ENCODE measurements around the gene ANKRD33B. TPM values are rescaled to one million over a fixed set of nuclear protein-coding genes. Genes with fewer than 3 reads are reported as not detected.

ANKRD33B gene
- total RNA-seq, 1 experiment from 2014 or later = 10.9 TPM

- Histone ChIP-seq H3K4me1 (ENCODE audit: control insufficient read depth in 1 of 2, insufficient read depth in 2 of 2, low read length in 2 of 2) (no peaks in the 10 kb centered on the region), H3K79me2 (ENCODE audit: insufficient read depth, low read length) (no peaks in the 10 kb centered on the region), H3K9me2 (ENCODE audit: insufficient read depth) (no peaks in the 10 kb centered on the region), H3K27me3 (ENCODE audit: insufficient read depth, low read length) (no peaks in the 10 kb centered on the region), H4K20me1 (ENCODE audit: insufficient read depth) (no peaks in the 10 kb centered on the region), H3K27ac (ENCODE audit: low read depth, low read length) (no peak overlapping the region), H3K36me3 (ENCODE audit: control insufficient read depth in 1 of 2, insufficient read depth in 2 of 2, low read length in 2 of 2) (no peaks in the 10 kb centered on the region; a peak in 1 of 4 replicates), H3K9me3 (ENCODE audit: control insufficient read depth in 1 of 2, insufficient read depth in 1 of 2, low read depth in 1 of 2, low read length in 2 of 2) (no peaks in the 10 kb centered on the region), H3K4me2 (ENCODE audit: low read length) (no peak overlapping the region), H2AFZ (ENCODE audit: low read depth, low read length, poor library complexity, severe bottlenecking) (no peak overlapping the region), H3K9ac (ENCODE audit: low read length) (no peak overlapping the region), H3K4me3 (replicated peaks in 1 of 2; ENCODE audit: low read depth in 1 of 2, low read length in 2 of 2) (no peak overlapping the region)
- RAD21 ChIA-PET (ENCODE audit: low non-redundant PET in 1 of 2, low total read pairs in 2 of 2, uncharacterized antibody in 2 of 2, unreplicated experiment in 2 of 2) = no interaction called here
- intact Hi-C loops (cut with micrococcal nuclease) = no loop called here
- no TSS peak for BruUV-seq (replicated peaks)
- CTCF ChIA-PET = no interaction called here
- DNase-seq (ENCODE audit: low read depth, low spot score) = no peak
- TF ChIP-seq POLR2A (IDR thresholded peaks at IDR 0.05; ENCODE audit: borderline replicate concordance, extremely low read depth, insufficient read depth, insufficient read length) = no peak
- POLR2A ChIA-PET = no interaction called here
- no peak for ATAC-seq
Measured at GRCh38 chr5:10653751-10654400, 90.0 kb downstream of the ANKRD33B start.

GRCh38 chr5:10654566-10654965, 90.7 kb downstream of the ANKRD33B start:
- no peaks in the 10 kb centered on the region for H3K79me2 ChIP-seq (ENCODE audit: insufficient read depth, low read length)
- no peak overlapping the region for H3K9ac ChIP-seq (ENCODE audit: low read length)
- no peak overlapping the region for H2AFZ ChIP-seq (ENCODE audit: low read depth, low read length, poor library complexity, severe bottlenecking)
- ChIA-PET POLR2A (no interaction called here), CTCF (no interaction called here), RAD21 (ENCODE audit: low non-redundant PET in 1 of 2, low total read pairs in 2 of 2, uncharacterized antibody in 2 of 2, unreplicated experiment in 2 of 2) (no interaction called here)
- no peak overlapping the region for H3K4me2 ChIP-seq (ENCODE audit: low read length)
- intact Hi-C loops (cut with micrococcal nuclease) = no loop called here
- DNase-seq (ENCODE audit: low read depth, low spot score) (no peak), ATAC-seq (no peak)
- no peaks in the 10 kb centered on the region for H3K9me3 ChIP-seq (ENCODE audit: control insufficient read depth in 1 of 2, insufficient read depth in 1 of 2, low read depth in 1 of 2, low read length in 2 of 2)
- no peaks in the 10 kb centered on the region for H3K9me2 ChIP-seq (ENCODE audit: insufficient read depth)
- no peaks in the 10 kb centered on the region for H4K20me1 ChIP-seq (ENCODE audit: insufficient read depth)
- H3K4me3 ChIP-seq (replicated peaks in 1 of 2; ENCODE audit: low read depth in 1 of 2, low read length in 2 of 2) = no peak overlapping the region
- no peaks in the 10 kb centered on the region for H3K27me3 ChIP-seq (ENCODE audit: insufficient read depth, low read length)
- BruUV-seq (replicated peaks) = no TSS peak
- no peaks in the 10 kb centered on the region for H3K4me1 ChIP-seq (ENCODE audit: control insufficient read depth in 1 of 2, insufficient read depth in 2 of 2, low read length in 2 of 2)
- TF ChIP-seq REST (IDR thresholded peaks at IDR 0.05; ENCODE audit: low read depth) (no peak), EGR1 (IDR thresholded peaks at IDR 0.05; ENCODE audit: low read depth) (no peak), ZNF274 (IDR thresholded peaks at IDR 0.05; ENCODE audit: low read depth, low read length) (no peak)
- no peak overlapping the region for H3K27ac ChIP-seq (ENCODE audit: low read depth, low read length)
- H3K36me3 ChIP-seq (ENCODE audit: control insufficient read depth in 1 of 2, insufficient read depth in 2 of 2, low read length in 2 of 2) = no peaks in the 10 kb centered on the region; a peak in 1 of 4 replicates

Data from HCT116 (cell line).